GM18511 (cell line): ENCODE measurements around the gene RASL10B.

Experiments used
- ATAC-seq: cut with Tn5 transposase; IDR thresholded peaks from one replicate; pipeline ENCODE4 v1.9.1; 2021; ENCODE audit warnings: mild to moderate bottlenecking, moderate library complexity; ENCODE audit not compliant: unreplicated experiment

Gene RASL10B

DNA sequence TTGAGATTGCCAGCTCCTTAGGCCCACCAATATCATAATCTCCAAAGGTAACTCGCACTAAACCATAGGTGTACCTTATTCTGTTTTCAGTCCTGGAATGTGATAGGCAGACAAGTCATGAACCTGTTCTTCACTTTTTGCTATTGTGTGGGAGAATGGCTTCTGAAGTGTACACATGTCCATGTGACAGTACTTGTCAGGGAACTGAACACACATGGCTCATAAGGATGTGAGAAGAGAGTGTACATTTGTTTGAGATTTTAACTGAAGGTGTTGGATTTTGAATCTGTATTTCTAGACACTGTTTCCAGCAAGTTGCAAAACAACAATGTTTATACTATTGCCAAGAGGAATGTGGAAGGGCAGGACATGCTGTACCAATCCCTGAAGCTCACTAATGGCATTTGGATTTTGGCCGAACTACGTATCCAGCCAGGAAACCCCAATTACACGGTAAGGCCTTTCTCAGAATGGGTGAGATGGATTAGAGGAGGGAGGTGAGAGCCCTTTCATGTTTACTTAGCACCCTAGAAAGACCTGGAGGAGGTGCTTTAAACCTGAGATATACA is 14.5 kb upstream of the RASL10B start:
- ATAC-seq = no peak

DNA sequence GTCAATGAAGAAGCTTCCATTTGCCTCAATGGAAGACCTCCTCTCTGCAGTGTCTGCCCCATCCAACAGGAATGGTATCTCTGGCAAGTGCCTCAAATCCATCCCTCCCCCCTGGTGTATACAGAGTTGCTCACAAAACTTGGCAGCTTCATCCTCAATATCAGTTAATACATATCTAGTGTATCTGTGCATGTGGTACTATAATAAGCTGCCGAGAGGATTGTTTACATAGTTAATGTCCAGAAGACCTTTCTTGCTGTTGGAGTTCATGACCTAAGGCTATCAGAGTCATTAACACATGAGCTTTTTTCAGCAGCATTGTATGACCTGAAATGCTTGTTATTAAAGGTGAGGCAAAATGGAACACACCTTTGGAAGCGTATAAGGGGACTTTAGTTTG is 14.0 kb upstream of the RASL10B start:
- no peak for ATAC-seq

- no peak for ATAC-seq
Measured at GRCh38 chr17:35723735-35724134, 7.7 kb upstream of the RASL10B start.

DNA sequence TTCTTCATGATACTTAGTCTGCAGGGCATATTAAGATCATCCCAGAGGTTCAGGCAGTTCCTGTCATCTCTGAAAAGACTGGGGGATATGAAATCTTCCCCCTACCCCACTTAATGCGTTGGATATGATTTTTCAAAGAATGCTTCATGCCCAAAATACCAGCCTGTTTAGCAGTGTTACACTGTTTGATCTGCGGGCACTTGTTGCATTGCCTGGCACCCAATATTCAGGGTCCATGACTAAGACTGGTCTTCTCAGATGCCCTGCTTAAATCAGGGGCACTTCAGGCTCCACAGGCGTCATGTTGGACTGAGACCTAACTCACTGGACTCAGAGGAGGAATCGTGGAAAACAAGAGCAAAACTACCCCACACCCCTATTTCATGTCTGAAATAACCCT is 6.4 kb upstream of the RASL10B start:
- no peak for ATAC-seq

DNA sequence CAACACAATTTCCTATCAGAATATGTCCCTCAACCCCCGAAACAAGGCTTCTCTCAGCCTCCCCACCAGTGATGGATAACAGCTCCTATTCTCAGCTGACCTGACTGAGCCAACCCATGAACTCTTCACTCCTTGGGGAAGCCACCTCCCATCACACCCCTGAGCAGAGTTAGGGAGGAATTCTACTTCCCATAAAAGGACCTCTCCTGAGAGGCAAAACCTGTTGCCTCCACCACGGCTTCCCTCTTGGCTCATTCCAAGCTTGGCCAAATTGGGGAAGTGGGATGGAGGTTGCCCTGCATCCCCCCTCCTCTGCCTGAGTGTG is 5.7 kb upstream of the RASL10B start:
- no peak for ATAC-seq

- no peak for ATAC-seq
Measured at GRCh38 chr17:35726127-35726952, 5.1 kb upstream of the RASL10B start.

GRCh38 chr17:35726953-35727460 is 4.4 kb upstream of the RASL10B start:
- no peak for ATAC-seq

DNA sequence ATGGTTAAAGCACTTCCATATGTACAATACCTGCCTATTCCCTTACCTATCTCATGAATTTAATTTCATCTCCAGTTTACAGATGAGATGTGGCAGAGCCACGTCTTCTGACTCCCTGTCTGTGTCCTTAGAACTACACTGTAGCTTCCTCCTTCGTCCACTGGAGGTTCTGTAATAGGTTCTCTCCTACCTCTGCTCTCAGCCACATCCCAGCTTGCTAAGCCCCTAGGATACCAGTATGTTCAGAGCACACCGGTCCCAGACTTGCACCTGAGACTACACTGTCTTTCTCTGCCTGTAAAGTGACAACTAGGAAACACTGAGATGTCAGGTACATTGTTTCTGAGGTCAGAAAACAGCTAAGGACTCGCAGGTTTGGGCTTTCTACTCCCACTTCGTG is 3.8 kb upstream of the RASL10B start:
- ATAC-seq = no peak

DNA sequence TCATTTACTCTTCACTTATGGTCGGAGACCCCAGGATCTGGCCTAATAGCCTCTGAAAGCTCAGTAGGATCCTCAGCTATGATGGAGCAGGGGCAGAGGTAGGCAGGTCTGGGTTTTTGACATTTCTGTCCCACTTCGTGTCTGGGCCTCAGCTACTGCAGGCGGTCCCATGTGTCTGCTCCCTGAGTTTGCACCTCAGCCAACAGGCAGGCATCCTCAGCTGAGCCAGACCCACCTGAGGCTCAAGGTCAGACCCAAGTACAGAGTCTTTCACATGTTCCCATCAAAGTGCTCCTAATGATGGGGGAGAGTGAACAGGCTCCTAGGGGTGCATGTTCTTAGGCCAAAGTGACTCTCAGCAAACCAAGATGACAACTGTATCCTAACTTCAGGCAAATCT is 2.9 kb upstream of the RASL10B start:
- no peak for ATAC-seq

DNA sequence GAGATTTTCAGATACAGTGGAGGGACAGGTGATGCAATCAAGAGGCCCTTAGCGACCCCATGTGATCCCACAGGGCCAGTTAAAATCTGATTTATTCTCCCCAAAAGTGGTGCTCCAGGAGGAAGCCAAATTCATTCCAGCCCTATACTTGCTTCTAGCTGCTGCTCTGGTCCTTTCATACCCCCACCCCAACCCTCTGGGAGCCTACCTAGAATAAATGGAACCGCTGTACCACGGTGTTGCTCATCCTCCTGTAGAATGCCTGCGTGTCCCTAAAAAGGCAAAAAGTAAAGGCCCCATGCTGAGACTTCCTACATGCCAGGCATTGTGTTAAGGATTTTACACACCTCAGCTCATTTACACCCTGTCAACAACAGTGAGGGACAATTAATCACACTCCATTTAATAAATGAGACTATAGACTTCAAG is 2.0 kb upstream of the RASL10B start:
- no peak for ATAC-seq

DNA sequence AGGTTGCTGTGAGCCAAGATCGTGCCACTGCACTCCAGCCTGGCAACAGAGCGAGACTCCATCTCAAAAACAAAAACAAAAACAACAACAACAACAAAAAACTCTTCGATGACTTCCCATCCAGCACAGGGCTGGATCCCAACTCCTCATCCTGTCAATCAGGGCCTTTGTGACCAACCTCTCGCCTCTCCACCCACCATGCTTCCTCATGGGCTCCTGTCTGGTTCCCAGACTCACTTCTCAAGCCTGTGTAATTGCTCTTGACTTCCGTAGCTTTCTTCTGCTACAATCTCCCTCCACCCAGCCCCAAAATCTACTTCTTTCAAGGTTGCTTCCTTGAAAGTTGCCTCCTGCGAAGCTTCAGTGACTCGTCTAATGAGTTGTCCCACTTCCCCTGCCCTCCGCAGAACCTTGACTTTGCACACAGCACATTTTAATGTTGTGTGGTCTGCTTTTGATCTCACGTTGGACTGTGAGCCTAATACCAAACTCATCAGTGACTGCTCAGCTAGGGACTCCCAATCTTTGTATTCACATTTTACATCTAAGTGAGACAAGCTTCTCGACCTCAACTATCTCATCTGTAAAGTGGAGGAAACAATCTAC is 936 bp upstream of the RASL10B start:
- no peak for ATAC-seq

DNA sequence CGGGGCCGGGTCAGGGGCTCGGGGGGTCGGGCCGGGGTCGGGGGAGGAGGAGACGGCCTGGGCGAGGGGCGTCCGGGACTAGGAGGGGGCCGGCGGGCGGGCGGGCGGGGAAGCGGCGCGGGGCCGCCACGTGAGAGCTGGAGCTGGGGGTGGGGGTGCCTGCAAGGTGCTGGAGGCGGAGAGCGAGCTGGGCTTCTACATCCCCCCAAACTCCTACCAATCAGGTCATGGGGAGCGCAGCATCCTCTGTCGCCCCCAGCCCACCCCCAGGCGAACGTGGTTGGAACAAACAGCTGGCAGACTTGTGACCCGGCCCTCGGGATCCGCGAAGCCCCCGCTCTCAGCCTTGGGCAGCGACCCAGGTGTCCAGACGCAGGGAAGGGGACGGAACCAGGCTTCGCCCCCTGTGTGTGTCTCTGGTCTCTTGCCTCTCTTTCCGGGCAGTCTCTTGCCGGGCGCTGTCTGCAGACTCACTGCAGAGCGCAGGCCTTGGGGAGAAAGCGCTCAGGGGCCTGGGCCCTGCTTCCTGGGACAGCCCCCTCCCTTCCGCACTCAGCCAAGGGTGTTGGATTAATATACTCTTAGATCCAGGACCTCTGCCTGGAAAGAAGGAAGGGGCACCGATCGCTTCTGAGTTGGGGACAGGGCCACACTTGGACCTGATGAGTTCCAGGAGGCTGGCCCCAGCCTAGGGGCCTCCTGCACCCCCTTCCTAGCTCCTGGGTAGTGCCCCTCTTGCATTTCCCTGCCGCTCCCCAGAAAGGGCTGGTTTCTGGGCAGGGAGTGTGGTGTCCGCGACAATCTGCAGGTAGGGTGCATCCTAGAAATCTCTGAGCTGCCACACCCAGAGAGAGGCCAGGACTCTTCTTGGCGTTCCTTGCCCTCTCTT is 722 bp downstream of the RASL10B start:
- no peak for ATAC-seq

- ATAC-seq = no peak
Measured at GRCh38 chr17:35732806-35733136, 1.3 kb downstream of the RASL10B start.

DNA sequence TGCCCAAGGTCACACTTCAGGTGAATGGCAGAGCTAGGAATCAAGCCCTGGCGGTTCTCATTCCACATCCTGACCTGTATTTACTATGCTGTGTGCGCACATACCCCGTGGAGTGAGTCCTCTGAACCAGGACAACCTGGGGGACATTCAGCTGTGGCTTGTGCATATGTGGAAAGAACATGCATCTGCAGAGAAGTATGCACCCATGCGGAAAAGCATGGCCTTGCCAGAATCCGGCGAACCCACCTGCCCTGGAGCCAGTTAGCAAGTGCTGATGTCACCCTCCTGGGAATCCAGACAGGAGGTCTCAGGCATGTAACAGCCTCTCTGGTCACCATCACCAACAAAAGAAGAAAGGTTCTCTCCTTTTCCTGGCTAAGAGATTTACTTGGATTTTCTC is 1.9 kb downstream of the RASL10B start:
- no peak for ATAC-seq

DNA sequence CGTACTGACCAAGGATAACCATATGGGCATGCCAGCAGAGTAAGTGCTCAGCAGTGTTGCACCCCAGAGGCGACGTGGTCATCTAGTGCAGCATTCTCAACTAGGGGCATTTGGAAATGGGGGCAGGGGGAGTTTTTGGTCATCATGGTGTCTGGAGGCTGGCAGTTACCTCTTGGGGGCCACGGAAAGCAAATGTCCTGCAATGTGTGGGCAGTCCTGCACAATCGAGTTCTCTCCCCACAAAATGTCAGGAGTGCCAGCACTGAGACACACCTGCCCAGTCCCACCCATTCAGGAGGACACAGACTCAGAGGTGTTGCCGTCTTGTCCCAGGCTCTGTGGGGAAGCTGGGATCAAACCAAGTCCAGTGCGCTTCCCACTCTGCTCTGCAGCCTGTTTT is 3.0 kb downstream of the RASL10B start:
- no peak for ATAC-seq

- no peak for ATAC-seq
Measured at GRCh38 chr17:35735036-35735805, 3.8 kb downstream of the RASL10B start.

- no peak for ATAC-seq
Measured at GRCh38 chr17:35736236-35736635, 4.8 kb downstream of the RASL10B start.

DNA sequence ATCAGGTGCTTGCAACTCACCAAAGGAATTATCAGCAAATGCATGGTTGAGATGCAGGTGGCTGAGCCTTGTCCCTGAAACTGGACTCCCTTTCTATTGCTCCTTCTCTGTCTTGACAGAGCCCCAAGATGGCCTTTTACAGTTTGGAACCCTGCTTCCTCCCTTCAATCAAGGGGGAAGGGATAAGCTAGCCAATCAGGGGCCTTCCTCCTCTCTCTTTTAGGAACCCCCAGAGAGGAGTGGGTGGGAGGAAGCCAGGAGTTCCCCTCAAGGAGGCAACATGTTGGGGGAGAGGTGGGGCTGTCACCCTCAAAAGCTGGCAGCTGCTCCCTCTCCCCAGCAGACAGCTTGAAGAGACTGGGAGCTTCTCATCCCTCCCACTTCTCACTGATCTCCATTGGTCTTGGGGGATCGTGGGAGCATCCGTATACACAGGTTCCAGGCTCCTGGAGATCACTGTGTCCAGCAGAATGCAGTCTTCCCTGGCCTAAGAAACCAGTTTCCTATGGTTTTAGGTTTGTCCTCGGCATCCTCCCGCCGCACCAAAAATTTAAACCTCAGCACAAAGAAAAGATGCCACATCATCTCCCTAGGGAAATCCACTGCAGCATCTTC is 7.2 kb downstream of the RASL10B start:
- no peak for ATAC-seq

GRCh38 chr17:35740216-35740615 is 8.8 kb downstream of the RASL10B start:
- no peak for ATAC-seq
